H1 (cell line): ENCODE data around the gene BNC1. TPM values are rescaled to one million over a fixed set of nuclear protein-coding genes. Genes with fewer than 3 reads are reported as not detected.
A peak's percentile ranks its signal among the peaks of the same experiment; 100 is the strongest.

Experiments used
- BACH1 ChIP-seq: IDR thresholded peaks from 2 replicates; pipeline ENCODE4 v1.6.1; 2012; ENCODE audit warnings: low read length, improper control_type of control experiment
- CBX8 ChIP-seq: fragments of 300-800, 300-1000 bp; sonication (generic); IDR thresholded peaks from 2 replicates; pipeline ENCODE4 v1.7.1; 2016; ENCODE audit warnings: low read depth, low read length, borderline replicate concordance
- CEBPB ChIP-seq: IDR thresholded peaks from 2 replicates; pipeline ENCODE4 v1.6.1; 2012; ENCODE audit warnings: low read depth, low read length
- CHD1 ChIP-seq: IDR thresholded peaks from 2 replicates; pipeline ENCODE4 v1.6.1; 2012; ENCODE audit warnings: low read depth, low read length, improper control_type of control experiment
- CHD2 ChIP-seq: IDR thresholded peaks from 2 replicates; pipeline ENCODE4 v1.6.1; 2012; ENCODE audit warnings: low read length, improper control_type of control experiment
- CTCF ChIP-seq, 3 experiments: IDR thresholded peaks; 1 replicate in 2 of 3; 2 replicates in 1 of 3; pipeline versions ENCODE4 v1.5.1 to v1.6.1; 2011; ENCODE audit warnings: low read length in 3 of 3, mild to moderate bottlenecking in 3 of 3, inconsistent platforms in 2 of 3, low read depth in 1 of 3, moderate library complexity in 1 of 3; ENCODE audit not compliant: insufficient read depth in 1 of 3; ENCODE audit errors: control extremely low read depth in 1 of 3
- EGR1 ChIP-seq: IDR thresholded peaks from 2 replicates; pipeline ENCODE4 v1.6.1; 2011; ENCODE audit warnings: low read depth, low read length, borderline replicate concordance
- EP300 ChIP-seq, 2 experiments: IDR thresholded peaks; 1 replicate in 1 of 2; 2 replicates in 1 of 2; pipeline ENCODE4 v1.6.1; 2011 to 2012; ENCODE audit warnings: low read depth in 2 of 2, low read length in 2 of 2, mild to moderate bottlenecking in 2 of 2, borderline replicate concordance in 1 of 2, inconsistent platforms in 1 of 2, moderate library complexity in 1 of 2
- KDM4A ChIP-seq: IDR thresholded peaks from one replicate; pipeline ENCODE4 v1.7.1; 2012; ENCODE audit warnings: low read depth, mild to moderate bottlenecking, moderate library complexity, low read length, inconsistent platforms; ENCODE audit not compliant: severe bottlenecking
- MAFK ChIP-seq: IDR thresholded peaks from 2 replicates; pipeline ENCODE4 v1.6.1; 2012; ENCODE audit warnings: low read depth, mild to moderate bottlenecking, improper control_type of control experiment, low read length
- MAX ChIP-seq: IDR thresholded peaks from 2 replicates; pipeline ENCODE4 v1.6.1; 2012; ENCODE audit warnings: inconsistent platforms
- POU5F1 ChIP-seq: IDR thresholded peaks from 2 replicates; pipeline ENCODE4 v1.6.1; 2011; ENCODE audit warnings: low read depth, mild to moderate bottlenecking, low read length, moderate library complexity
- SIRT6 ChIP-seq: IDR thresholded peaks from one replicate; pipeline ENCODE4 v1.7.1; 2012; ENCODE audit warnings: low read length, inconsistent platforms
- SP4 ChIP-seq: IDR thresholded peaks from 2 replicates; pipeline ENCODE4 v1.6.1; 2012; ENCODE audit warnings: low read length, inconsistent platforms
- TEAD4 ChIP-seq: IDR thresholded peaks from 2 replicates; pipeline ENCODE4 v1.6.1; 2012; ENCODE audit warnings: low read depth, low read length, inconsistent platforms, mixed read lengths
- polyA plus RNA-seq, 7 experiments: library from polyadenylated mRNA; depleted of rRNA in 3 of 7; stranded (reverse) in 5 of 7; unstranded in 2 of 7; fragments of >200 nt in 5 of 7; fragments of 200-250 nt in 2 of 7; gene quantifications; 1 replicate in 5 of 7; 2 replicates in 1 of 7; 4 replicates in 1 of 7; pipeline versions ENCODE4 v1.2.1 to v1.2.3, GENCODE V29; 2011 to 2013; ENCODE audit warnings: missing spikeins in 2 of 7, mixed read lengths in 2 of 7
- total RNA-seq: library from RNA; stranded (reverse); fragmentation: NEBNext Ultra II Directional; extraction: Animal tissue kit (Norgen Biotek cat#: 25700); gene quantifications from 2 replicates; pipeline ENCODE4 v1.2.1, GENCODE V29; 2021
- TF ChIP-seq, protein P1 (sequence below): IDR thresholded peaks from 2 replicates; pipeline ENCODE4 v1.6.1; 2011; ENCODE audit warnings: low read depth, mild to moderate bottlenecking, low read length; ENCODE audit not compliant: insufficient read depth
- TF ChIP-seq, protein P2 (sequence below): IDR thresholded peaks from 2 replicates; pipeline ENCODE4 v1.6.1; 2011; ENCODE audit warnings: low read length, improper control_type of control experiment
- TF ChIP-seq, protein P3 (sequence below): IDR thresholded peaks from 2 replicates; pipeline ENCODE4 v1.6.1; 2012; ENCODE audit warnings: low read length, inconsistent platforms

The BNC1 gene
- total and polyA plus RNA-seq, 2 of the 8 experiments (the other 6 are each of a cell fraction or from before 2014, with no cell fraction given): 0.99 to 2.1 TPM

- no peak for TF ChIP-seq MAX
- no peak for TF ChIP-seq MAFK
- TF ChIP-seq, protein P1, sequence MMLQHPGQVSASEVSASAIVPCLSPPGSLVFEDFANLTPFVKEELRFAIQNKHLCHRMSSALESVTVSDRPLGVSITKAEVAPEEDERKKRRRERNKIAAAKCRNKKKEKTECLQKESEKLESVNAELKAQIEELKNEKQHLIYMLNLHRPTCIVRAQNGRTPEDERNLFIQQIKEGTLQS: no peak
- TF ChIP-seq EP300 (IDR thresholded peaks at IDR 0.05; ENCODE audit: borderline replicate concordance in 1 of 2, low read depth in 2 of 2, low read length in 2 of 2): no peak
- peak; percentile 34 for TF ChIP-seq KDM4A
- TF ChIP-seq CTCF (IDR thresholded peaks at IDR 0.05; ENCODE audit: control extremely low read depth in 1 of 3, insufficient read depth in 1 of 3, low read depth in 1 of 3, low read length in 3 of 3): no peak
- TF ChIP-seq CHD1: no peak
- TF ChIP-seq, protein P2, sequence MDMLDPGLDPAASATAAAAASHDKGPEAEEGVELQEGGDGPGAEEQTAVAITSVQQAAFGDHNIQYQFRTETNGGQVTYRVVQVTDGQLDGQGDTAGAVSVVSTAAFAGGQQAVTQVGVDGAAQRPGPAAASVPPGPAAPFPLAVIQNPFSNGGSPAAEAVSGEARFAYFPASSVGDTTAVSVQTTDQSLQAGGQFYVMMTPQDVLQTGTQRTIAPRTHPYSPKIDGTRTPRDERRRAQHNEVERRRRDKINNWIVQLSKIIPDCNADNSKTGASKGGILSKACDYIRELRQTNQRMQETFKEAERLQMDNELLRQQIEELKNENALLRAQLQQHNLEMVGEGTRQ: no peak
- TF ChIP-seq BACH1: no peak
- TF ChIP-seq SP4: no peak
- TF ChIP-seq POU5F1: no peak
- TF ChIP-seq CHD2: no peak
- TF ChIP-seq SIRT6: no peak
- no peak for TF ChIP-seq CEBPB
- no peak for TF ChIP-seq EGR1
- TF ChIP-seq CBX8: no peak
- TF ChIP-seq, protein P3, sequence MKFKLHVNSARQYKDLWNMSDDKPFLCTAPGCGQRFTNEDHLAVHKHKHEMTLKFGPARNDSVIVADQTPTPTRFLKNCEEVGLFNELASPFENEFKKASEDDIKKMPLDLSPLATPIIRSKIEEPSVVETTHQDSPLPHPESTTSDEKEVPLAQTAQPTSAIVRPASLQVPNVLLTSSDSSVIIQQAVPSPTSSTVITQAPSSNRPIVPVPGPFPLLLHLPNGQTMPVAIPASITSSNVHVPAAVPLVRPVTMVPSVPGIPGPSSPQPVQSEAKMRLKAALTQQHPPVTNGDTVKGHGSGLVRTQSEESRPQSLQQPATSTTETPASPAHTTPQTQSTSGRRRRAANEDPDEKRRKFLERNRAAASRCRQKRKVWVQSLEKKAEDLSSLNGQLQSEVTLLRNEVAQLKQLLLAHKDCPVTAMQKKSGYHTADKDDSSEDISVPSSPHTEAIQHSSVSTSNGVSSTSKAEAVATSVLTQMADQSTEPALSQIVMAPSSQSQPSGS: no peak
- no peak for TF ChIP-seq TEAD4
- TF ChIP-seq, all 59 proteins: peak for 5
These were observed 478 bp downstream of the BNC1 start (continued) for GRCh38 chr15:83283813-83284558.
